Mucosa of rectum (tissue), 2 donors: ENCODE results near the gene BMPR1B.

Experiments used
- H3K27ac ChIP-seq, 2 donors: one replicate each; pipeline ENCODE4 v1.7.0; 2013; ENCODE audit warnings: inconsistent platforms in 2 of 2, low read depth in 2 of 2, low read length in 2 of 2
- H3K27me3 ChIP-seq, 2 donors: one replicate each; pipeline ENCODE4 v1.7.0; 2013; ENCODE audit warnings: low read length in 2 of 2; ENCODE audit not compliant: control insufficient read depth in 2 of 2, insufficient read depth in 2 of 2
- H3K36me3 ChIP-seq, 2 donors: one replicate each; pipeline ENCODE4 v1.7.0; 2013; ENCODE audit warnings: low read length in 2 of 2; ENCODE audit not compliant: control insufficient read depth in 2 of 2, insufficient read depth in 2 of 2
- H3K4me1 ChIP-seq, 2 donors: one replicate each; pipeline ENCODE4 v1.7.0; 2013; ENCODE audit warnings: low read length in 2 of 2, mild to moderate bottlenecking in 1 of 2; ENCODE audit not compliant: control insufficient read depth in 2 of 2, insufficient read depth in 2 of 2
- H3K4me3 ChIP-seq, 2 donors: one replicate each; pipeline ENCODE4 v1.7.0; 2013; ENCODE audit warnings: low read length in 2 of 2
- H3K9ac ChIP-seq, 2 donors: one replicate each; pipeline ENCODE4 v1.7.0; 2013; ENCODE audit warnings: low read length in 2 of 2, low read depth in 1 of 2, mild to moderate bottlenecking in 1 of 2
- H3K9me3 ChIP-seq, 2 donors: one replicate each; pipeline ENCODE4 v1.7.0; 2013; ENCODE audit warnings: low read length in 2 of 2; ENCODE audit not compliant: control insufficient read depth in 2 of 2
- donor health status: healthy.
- donor health status: Normal muscosa, but diverticular disease.

Gene BMPR1B

DNA sequence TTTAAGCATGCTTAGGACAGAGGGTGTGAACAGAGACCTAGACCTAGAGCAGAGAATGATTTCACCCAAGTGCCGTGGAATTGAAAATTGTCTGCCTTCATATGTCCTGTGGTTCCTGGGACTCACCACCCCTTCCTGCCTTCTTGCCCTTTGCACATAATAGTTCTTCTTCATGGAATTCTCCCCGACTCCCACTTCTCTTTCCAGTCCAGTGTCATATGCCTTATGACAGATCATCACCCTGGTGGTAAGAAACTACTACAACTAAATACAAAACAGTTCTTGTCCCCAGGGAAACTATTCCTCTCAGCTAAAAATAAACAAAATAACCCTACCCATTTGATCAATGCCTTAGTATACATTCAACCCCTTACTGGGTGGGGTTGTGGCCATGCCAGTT, 43.3 kb downstream of the BMPR1B start:
- no peaks in the 10 kb centered on the region for H3K9me3 ChIP-seq

DNA sequence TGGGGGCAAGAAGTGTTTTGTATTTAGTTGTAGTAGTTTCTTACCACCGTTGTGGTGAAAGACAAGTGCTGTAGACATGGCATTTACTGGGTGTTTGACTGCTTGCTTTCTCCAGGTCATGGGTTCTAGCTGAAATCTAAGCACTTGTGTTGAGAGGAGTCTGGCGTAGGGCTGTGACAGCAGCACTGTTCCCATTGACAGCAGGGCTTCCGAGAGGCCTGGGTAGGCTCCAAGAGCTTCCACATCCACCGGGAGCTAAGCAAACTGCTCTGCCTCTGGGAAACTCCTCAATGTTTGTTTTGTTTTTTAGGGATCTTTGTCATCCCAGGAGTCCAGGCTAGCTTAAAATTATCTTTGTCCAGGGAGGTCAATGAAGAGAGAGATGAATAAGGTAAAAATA, 44.3 kb downstream of the BMPR1B start:
- Histone ChIP-seq H3K9me3 (no peaks in the 10 kb centered on the region), H3K4me3 (no peak overlapping the region), H3K36me3 (no peaks in the 10 kb centered on the region), H3K4me1 (no peaks in the 10 kb centered on the region), H3K27me3 (no peaks in the 10 kb centered on the region), H3K9ac (no peak overlapping the region), H3K27ac (no peak overlapping the region)

More for the DNA sequence above, 43.3 kb downstream of the BMPR1B start:
- H3K36me3 ChIP-seq = no peaks in the 10 kb centered on the region
- no peak overlapping the region for H3K27ac ChIP-seq
- H3K27me3 ChIP-seq = no peaks in the 10 kb centered on the region
- H3K4me1 ChIP-seq = no peaks in the 10 kb centered on the region
- no peak overlapping the region for H3K9ac ChIP-seq
- no peak overlapping the region for H3K4me3 ChIP-seq

DNA sequence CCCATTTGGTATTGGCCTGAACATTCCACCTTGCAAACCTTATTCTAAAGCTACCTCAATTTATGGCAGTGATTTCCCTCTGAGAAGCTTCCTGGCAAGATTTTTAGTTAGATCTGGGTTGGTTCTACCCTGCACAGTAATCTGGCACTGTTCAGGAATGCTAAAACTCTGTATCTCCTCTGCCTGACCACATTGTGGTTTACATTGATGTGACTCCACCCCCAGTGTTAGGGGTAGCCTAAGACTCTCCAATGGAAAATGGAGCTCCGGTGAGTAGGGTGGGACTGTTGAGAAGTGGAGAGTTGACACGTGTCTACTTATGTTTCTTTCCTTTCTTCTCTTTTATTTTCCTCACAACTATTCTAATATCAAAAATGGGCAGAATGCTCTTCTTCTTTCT, 45.4 kb downstream of the BMPR1B start:
- Histone ChIP-seq H3K36me3 (no peaks in the 10 kb centered on the region), H3K27ac (no peak overlapping the region), H3K27me3 (no peaks in the 10 kb centered on the region), H3K9ac (no peak overlapping the region), H3K9me3 (no peaks in the 10 kb centered on the region), H3K4me1 (no peaks in the 10 kb centered on the region), H3K4me3 (no peak overlapping the region)

DNA sequence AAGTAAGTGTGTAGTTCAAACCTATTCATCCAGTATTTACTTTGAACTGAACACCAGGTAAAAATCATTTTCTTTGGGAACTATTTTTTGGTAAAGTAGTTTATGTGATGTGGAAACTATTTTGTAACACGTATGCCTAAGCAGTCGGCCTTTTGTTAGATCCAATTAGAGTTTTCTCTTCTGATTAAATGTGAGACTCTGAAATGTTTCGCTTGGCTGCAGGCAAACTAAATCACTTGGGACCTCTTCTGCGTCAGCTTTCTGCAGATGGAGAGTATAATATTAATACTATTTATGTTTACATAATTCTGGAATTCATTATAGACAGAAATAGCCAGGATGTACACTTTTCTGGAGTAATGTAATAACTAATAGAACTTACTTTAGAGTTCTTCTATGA, 46.9 kb downstream of the BMPR1B start:
- no peak overlapping the region for H3K9ac ChIP-seq
- H3K9me3 ChIP-seq = no peaks in the 10 kb centered on the region
- no peak overlapping the region for H3K27ac ChIP-seq
- H3K36me3 ChIP-seq = no peaks in the 10 kb centered on the region
- H3K4me3 ChIP-seq = no peak overlapping the region
- no peaks in the 10 kb centered on the region for H3K4me1 ChIP-seq
- H3K27me3 ChIP-seq = no peaks in the 10 kb centered on the region

DNA sequence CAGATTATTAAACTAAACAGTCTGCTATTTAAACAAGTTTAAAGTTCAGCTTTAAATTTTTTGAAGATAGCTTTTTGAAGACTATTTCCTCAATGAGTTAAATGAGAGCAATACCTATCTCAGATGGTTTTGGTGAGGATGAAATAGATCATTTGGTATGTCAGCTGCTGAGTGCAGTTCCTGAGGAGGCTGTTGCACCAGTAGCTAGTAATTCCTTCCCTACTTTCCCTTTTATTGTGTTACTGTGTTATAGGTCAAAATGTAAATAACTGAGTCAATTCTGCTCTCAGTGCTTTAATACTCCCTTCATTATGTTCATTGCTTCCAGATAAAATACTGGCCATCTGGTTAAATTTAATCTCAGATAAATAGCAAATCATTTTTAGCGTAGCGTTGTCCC, 48.6 kb downstream of the BMPR1B start:
- Histone ChIP-seq H3K4me1 (no peaks in the 10 kb centered on the region), H3K4me3 (no peak overlapping the region), H3K27ac (no peak overlapping the region), H3K27me3 (no peaks in the 10 kb centered on the region), H3K9ac (no peak overlapping the region), H3K9me3 (no peaks in the 10 kb centered on the region), H3K36me3 (no peaks in the 10 kb centered on the region)

DNA sequence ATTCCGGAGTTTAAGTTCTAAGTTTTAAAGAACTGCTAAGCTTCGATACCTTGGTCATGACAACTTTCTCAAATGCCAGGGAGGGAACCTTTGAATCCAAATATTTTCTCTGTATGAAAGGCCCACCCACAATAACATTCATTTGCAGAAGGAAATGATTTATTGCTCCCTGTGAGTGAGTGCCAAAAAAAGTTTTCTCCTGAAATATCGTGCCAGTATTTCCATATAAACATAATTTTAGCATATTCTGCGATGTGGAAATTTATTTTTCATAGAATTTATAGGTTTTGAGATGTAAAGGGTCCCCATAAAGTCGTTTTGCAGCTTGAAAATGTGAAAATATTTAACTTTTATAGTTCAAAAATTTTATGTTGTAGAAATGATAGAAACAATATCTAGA, 53.9 kb downstream of the BMPR1B start:
- Histone ChIP-seq H3K27ac (no peak overlapping the region), H3K27me3 (no peaks in the 10 kb centered on the region), H3K9ac (no peak overlapping the region), H3K4me3 (no peak overlapping the region), H3K36me3 (no peaks in the 10 kb centered on the region), H3K4me1 (no peaks in the 10 kb centered on the region), H3K9me3 (no peaks in the 10 kb centered on the region)

DNA sequence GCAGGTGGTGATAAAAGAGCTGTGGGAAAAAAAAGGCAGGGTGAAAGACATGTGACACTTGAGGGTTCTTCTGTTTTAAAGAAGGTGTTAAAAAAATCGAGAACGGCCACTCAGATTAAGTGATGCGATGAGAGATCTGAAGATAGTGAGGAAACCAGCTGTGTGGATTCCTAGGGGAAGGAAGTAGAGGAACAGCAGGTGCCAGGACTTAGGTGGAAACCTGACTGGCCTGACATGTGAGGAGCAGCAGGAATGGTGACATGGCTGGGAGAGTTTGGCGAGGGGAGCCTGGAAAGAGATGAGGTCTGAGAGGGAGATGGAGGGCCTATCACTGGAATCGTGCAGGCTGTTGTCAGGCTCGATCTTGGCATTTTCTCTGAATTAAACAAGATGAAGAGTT, 55.5 kb downstream of the BMPR1B start:
- no peaks in the 10 kb centered on the region for H3K4me1 ChIP-seq
- H3K4me3 ChIP-seq = no peak overlapping the region
- H3K9me3 ChIP-seq = no peaks in the 10 kb centered on the region
- H3K27ac ChIP-seq = no peak overlapping the region
- no peak overlapping the region for H3K9ac ChIP-seq
- H3K36me3 ChIP-seq = no peaks in the 10 kb centered on the region
- no peaks in the 10 kb centered on the region for H3K27me3 ChIP-seq

DNA sequence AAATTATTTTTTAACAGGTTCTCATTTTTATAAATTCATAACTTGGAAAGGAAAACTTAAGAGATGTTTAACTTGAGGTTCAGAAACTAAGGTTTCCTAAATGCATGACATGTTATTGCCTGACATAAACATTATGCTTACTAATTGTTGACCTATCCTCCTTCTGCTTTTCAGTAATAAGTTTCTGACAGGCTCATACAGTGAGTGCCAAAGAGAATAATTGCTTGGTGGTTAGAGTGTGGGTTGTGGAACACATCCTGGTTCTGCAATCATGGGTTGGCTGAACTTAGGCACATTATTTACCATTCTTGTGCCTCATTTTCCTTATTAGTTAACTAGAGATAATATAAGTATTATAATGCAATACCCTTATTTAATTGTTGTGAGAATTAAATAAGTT, 56.5 kb downstream of the BMPR1B start:
- Histone ChIP-seq H3K27me3 (no peaks in the 10 kb centered on the region), H3K9ac (no peak overlapping the region), H3K27ac (no peak overlapping the region), H3K9me3 (no peaks in the 10 kb centered on the region), H3K36me3 (no peaks in the 10 kb centered on the region), H3K4me1 (no peaks in the 10 kb centered on the region), H3K4me3 (no peak overlapping the region)

DNA sequence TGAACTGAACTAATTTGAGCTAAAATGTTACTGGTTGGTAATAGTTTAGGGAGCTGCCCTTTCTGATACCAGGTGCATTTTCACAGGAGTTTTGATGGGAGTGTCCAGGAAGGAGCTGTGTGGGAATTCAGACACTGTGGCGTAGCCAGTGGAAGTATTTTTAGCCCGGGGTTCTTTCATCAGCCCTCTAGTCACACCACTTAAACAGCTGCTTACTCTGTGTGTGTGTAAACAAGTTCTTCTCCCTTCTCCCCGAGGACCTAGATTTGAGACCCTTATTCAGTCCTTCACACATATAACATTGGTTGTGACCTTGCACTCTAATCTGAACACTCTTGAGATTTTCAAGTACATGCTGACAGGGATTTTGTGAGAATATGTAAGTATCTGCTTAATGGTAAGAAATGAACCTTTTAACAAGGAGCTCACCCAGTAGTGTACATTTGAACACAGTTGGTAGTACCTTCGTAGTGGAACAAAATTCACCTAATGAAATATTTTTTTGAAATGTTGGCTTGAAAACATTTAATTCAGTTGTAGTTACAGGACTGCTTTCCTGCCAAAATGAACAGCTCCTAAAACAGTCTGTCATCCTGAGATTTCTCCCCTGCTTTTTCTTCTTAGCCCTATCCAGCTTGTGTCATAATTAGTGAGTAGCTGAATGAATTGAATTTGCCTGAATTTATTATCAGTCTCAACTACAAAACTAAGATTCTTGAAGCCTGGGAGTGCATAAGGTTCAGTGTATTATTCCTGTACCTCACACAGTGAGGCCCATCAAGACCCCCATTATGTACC, 61.8 kb downstream of the BMPR1B start:
- H3K4me1 ChIP-seq = no peaks in the 10 kb centered on the region
- H3K27me3 ChIP-seq = no peaks in the 10 kb centered on the region
- no peaks in the 10 kb centered on the region for H3K9me3 ChIP-seq
- no peak overlapping the region for H3K9ac ChIP-seq
- H3K27ac ChIP-seq = no peak overlapping the region
- H3K36me3 ChIP-seq = no peaks in the 10 kb centered on the region
- H3K4me3 ChIP-seq = no peak overlapping the region

DNA sequence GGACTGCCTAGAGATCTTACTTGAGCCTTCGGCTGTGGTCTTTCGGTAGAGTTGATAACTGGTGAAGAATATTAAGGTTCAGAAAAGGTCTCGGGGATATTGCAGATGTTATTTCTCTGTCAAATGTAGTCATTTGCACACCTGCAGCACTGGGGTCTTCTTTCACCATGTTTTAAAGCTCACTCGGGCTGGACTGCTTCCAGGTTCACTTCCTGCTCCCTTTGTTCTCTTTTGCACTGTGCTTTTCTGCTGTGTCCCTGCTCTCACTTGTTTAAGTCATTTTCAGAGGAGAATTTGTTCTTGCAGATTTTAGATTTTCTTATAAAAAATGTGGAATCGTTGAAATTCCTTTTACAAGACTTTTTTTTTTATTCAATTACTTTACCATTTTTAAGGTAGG, 68.5 kb downstream of the BMPR1B start:
- no peaks in the 10 kb centered on the region for H3K9me3 ChIP-seq
- H3K27ac ChIP-seq = no peak overlapping the region
- H3K36me3 ChIP-seq = no peaks in the 10 kb centered on the region
- no peak overlapping the region for H3K4me3 ChIP-seq
- H3K4me1 ChIP-seq = no peaks in the 10 kb centered on the region
- H3K27me3 ChIP-seq = peaks cover 0 to 2% of the 10 kb centered on the region in 2 donors
- H3K9ac ChIP-seq = no peak overlapping the region
